Right atrium auricular region (tissue), 2 donors: ENCODE measurements around the gene NR6A1. TPM values are rescaled to one million over a fixed set of nuclear protein-coding genes. Genes with fewer than 3 reads are reported as not detected.

Experiments used
- DNase-seq: peaks from one replicate; pipeline ENCODE4 v3.0.0-alpha.2; 2019; ENCODE audit warnings: low spot score
- H3K27ac ChIP-seq, 2 donors: fragments of 200-600 bp; sonication (generic); 1 replicate in 1 of 2; 2 replicates in 1 of 2; pipeline ENCODE4 v1.5.1; 2016 to 2019
- H3K27me3 ChIP-seq, 2 donors: fragments of 200-600 bp; sonication (generic); one replicate each; pipeline versions ENCODE4 v1.5.1 to v1.6.0; 2017 to 2019
- H3K36me3 ChIP-seq: fragments of 200-600 bp; sonication (generic); one replicate; pipeline ENCODE4 v1.5.1; 2016
- H3K4me1 ChIP-seq, 2 donors: fragments of 200-600 bp; sonication (generic); one replicate each; pipeline versions ENCODE4 v1.5.1 to v1.6.0; 2017 to 2019
- H3K4me3 ChIP-seq, 2 donors: fragments of 200-600 bp; sonication (generic); 1 replicate in 1 of 2; 2 replicates in 1 of 2; pipeline ENCODE4 v1.5.1; 2017 to 2019; ENCODE audit warnings: mild to moderate bottlenecking in 1 of 2, moderate library complexity in 1 of 2
- H3K9me3 ChIP-seq, 2 donors: fragments of 200-600 bp; sonication (generic); one replicate each; pipeline ENCODE4 v1.5.1; 2019
- CTCF ChIP-seq, 2 donors: fragments of 200-600 bp; sonication (generic); IDR thresholded peaks; one replicate each; pipeline ENCODE4 v1.5.1; 2019; ENCODE audit warnings: antibody characterized with exemption in 2 of 2
- total RNA-seq, 2 donors: library from RNA; depleted of rRNA; stranded (reverse); fragments of >200 nt; gene quantifications; one replicate each; pipeline ENCODE4 v1.1.0, GENCODE V29; 2016

Gene NR6A1
- total RNA-seq, 2 donors from 2014 or later, result 1.9 to 2.6 TPM

GRCh38 chr9:124522121-124523098 lies 248.7 kb downstream of the NR6A1 start:
- Histone ChIP-seq H3K4me3 (no peak overlapping the region), H3K27me3 (no peaks in the 10 kb centered on the region), H3K27ac (no peak overlapping the region), H3K36me3 (no peaks in the 10 kb centered on the region), H3K4me1 (peaks cover 0 to 5% of the 10 kb centered on the region in 2 donors), H3K9me3 (no peaks in the 10 kb centered on the region)
- DNase-seq, result no peak
- TF ChIP-seq CTCF (IDR thresholded peaks at IDR 0.05), result no peak

GRCh38 chr9:124521142-124521541 lies 250.0 kb downstream of the NR6A1 start:
- Histone ChIP-seq H3K27ac (no peak overlapping the region), H3K4me3 (no peak overlapping the region), H3K27me3 (no peaks in the 10 kb centered on the region), H3K36me3 (no peaks in the 10 kb centered on the region), H3K4me1 (no peaks in the 10 kb centered on the region), H3K9me3 (no peaks in the 10 kb centered on the region)
- no peak for TF ChIP-seq CTCF (IDR thresholded peaks at IDR 0.05)
- no peak for DNase-seq

GRCh38 chr9:124520206-124520596 lies 250.9 kb downstream of the NR6A1 start:
- no peak overlapping the region for H3K27ac ChIP-seq
- H3K9me3 ChIP-seq, result no peaks in the 10 kb centered on the region
- no peak for TF ChIP-seq CTCF (IDR thresholded peaks at IDR 0.05)
- DNase-seq, result no peak
- H3K36me3 ChIP-seq, result no peaks in the 10 kb centered on the region
- no peak overlapping the region for H3K4me3 ChIP-seq
- H3K4me1 ChIP-seq, result no peaks in the 10 kb centered on the region
- H3K27me3 ChIP-seq, result no peaks in the 10 kb centered on the region

GRCh38 chr9:124518116-124518515 lies 253.0 kb downstream of the NR6A1 start:
- TF ChIP-seq CTCF (IDR thresholded peaks at IDR 0.05), result no peak
- no peak overlapping the region for H3K27ac ChIP-seq
- no peak for DNase-seq
- H3K4me1 ChIP-seq, result peaks cover 0 to 11% of the 10 kb centered on the region in 2 donors
- H3K4me3 ChIP-seq, result no peak overlapping the region
- no peaks in the 10 kb centered on the region for H3K9me3 ChIP-seq
- no peaks in the 10 kb centered on the region for H3K27me3 ChIP-seq
- H3K36me3 ChIP-seq, result no peaks in the 10 kb centered on the region

- no peak overlapping the region for H3K27ac ChIP-seq
- H3K9me3 ChIP-seq, result no peaks in the 10 kb centered on the region
- no peak for DNase-seq
- no peak for TF ChIP-seq CTCF (IDR thresholded peaks at IDR 0.05)
- H3K36me3 ChIP-seq, result no peaks in the 10 kb centered on the region
- peaks cover 0 to 16% of the 10 kb centered on the region in 2 donors for H3K4me1 ChIP-seq
- no peaks in the 10 kb centered on the region for H3K27me3 ChIP-seq
- H3K4me3 ChIP-seq, result no peak overlapping the region
Measured at GRCh38 chr9:124517600-124517999, 253.5 kb downstream of the NR6A1 start.
